Skeletal muscle tissue (tissue), 4 donors: Measurements from ENCODE around the gene MSMO1. TPM values are rescaled to one million over a fixed set of nuclear protein-coding genes. Genes with fewer than 3 reads are reported as not detected.
"Not testable (repeated sequence)": the region's sequence is repeated elsewhere in the genome, so short reads cannot be mapped to it uniquely, and the experiment has no call there.

Source experiments
- H3K27ac ChIP-seq: one replicate; pipeline ENCODE4 v1.7.0; 2013; ENCODE audit warnings: mild to moderate bottlenecking, low read depth, low read length, inconsistent platforms
- H3K27me3 ChIP-seq, 3 donors: one replicate each; pipeline ENCODE4 v1.7.0; 2013; ENCODE audit warnings: low read length in 3 of 3; ENCODE audit not compliant: control insufficient read depth in 3 of 3, insufficient read depth in 3 of 3
- H3K36me3 ChIP-seq, 3 donors: one replicate each; pipeline ENCODE4 v1.7.0; 2013; ENCODE audit warnings: low read length in 3 of 3; ENCODE audit not compliant: control insufficient read depth in 3 of 3, insufficient read depth in 3 of 3
- H3K4me1 ChIP-seq, 3 donors: one replicate each; pipeline ENCODE4 v1.7.0; 2013; ENCODE audit warnings: low read length in 3 of 3, mild to moderate bottlenecking in 3 of 3; ENCODE audit not compliant: control insufficient read depth in 3 of 3, insufficient read depth in 3 of 3
- H3K4me3 ChIP-seq, 3 donors: one replicate each; pipeline ENCODE4 v1.7.0; 2013; ENCODE audit warnings: low read length in 3 of 3
- H3K9ac ChIP-seq, 3 donors: one replicate each; pipeline ENCODE4 v1.7.0; 2013; ENCODE audit warnings: low read length in 3 of 3, mild to moderate bottlenecking in 3 of 3, moderate library complexity in 2 of 3, low read depth in 1 of 3
- H3K9me3 ChIP-seq, 3 donors: one replicate each; pipeline ENCODE4 v1.7.0; 2013; ENCODE audit warnings: low read length in 3 of 3; ENCODE audit not compliant: control insufficient read depth in 3 of 3
- total RNA-seq: library from RNA; depleted of rRNA; stranded (reverse); fragments of >200 nt; gene quantifications from one replicate; pipeline ENCODE4 v1.2.3, GENCODE V29; 2014
- donor health status: Osteomylitis.

Gene MSMO1
- total RNA-seq, 1 donor from 2014 or later: 55.8 TPM

- no peaks in the 10 kb centered on the region for H3K27me3 ChIP-seq
- H3K9me3 ChIP-seq: no peaks in the 10 kb centered on the region
- no peak overlapping the region for H3K9ac ChIP-seq
- H3K27ac ChIP-seq: no peak overlapping the region
- H3K4me3 ChIP-seq: no peak overlapping the region
- no peaks in the 10 kb centered on the region for H3K36me3 ChIP-seq
- peaks cover 8 to 12% (median 10%) of the 10 kb centered on the region in 3 donors for H3K4me1 ChIP-seq
Measured at GRCh38 chr4:165331823-165332222, 4.4 kb downstream of the MSMO1 start.

- Histone ChIP-seq H3K36me3 (no peaks in the 10 kb centered on the region), H3K27me3 (no peaks in the 10 kb centered on the region), H3K4me1 (peaks cover 8 to 12% (median 10%) of the 10 kb centered on the region in 3 donors), H3K9me3 (no peaks in the 10 kb centered on the region), H3K4me3 (no peak overlapping the region), H3K9ac (no peak overlapping the region), H3K27ac (no peak overlapping the region)
Measured at GRCh38 chr4:165332502-165332901, 5.0 kb downstream of the MSMO1 start.

GRCh38 chr4:165335163-165335703, 7.8 kb downstream of the MSMO1 start:
- Histone ChIP-seq H3K27ac (no peak overlapping the region), H3K9me3 (no peaks in the 10 kb centered on the region), H3K36me3 (peaks cover 3 to 14% (median 9%) of the 10 kb centered on the region in 3 donors), H3K4me1 (no peaks in the 10 kb centered on the region), H3K27me3 (no peaks in the 10 kb centered on the region), H3K4me3 (no peak overlapping the region), H3K9ac (no peak overlapping the region)

GRCh38 chr4:165336743-165337142, 9.3 kb downstream of the MSMO1 start:
- Histone ChIP-seq H3K9me3 (no peaks in the 10 kb centered on the region), H3K4me3 (no peak overlapping the region), H3K27me3 (no peaks in the 10 kb centered on the region), H3K36me3 (peaks cover 3 to 16% (median 9%) of the 10 kb centered on the region in 3 donors), H3K9ac (no peak overlapping the region), H3K4me1 (no peaks in the 10 kb centered on the region), H3K27ac (no peak overlapping the region)

- H3K9ac ChIP-seq, H3K4me1 ChIP-seq, H3K27ac ChIP-seq, H3K9me3 ChIP-seq, H3K4me3 ChIP-seq, H3K27me3 ChIP-seq: not testable (repeated sequence)
- peaks cover 3 to 19% (median 9%) of the 10 kb centered on the region in 3 donors for H3K36me3 ChIP-seq
Measured at GRCh38 chr4:165342340-165342739, 14.9 kb downstream of the MSMO1 start.

GRCh38 chr4:165343353-165344191, 16.1 kb downstream of the MSMO1 start:
- Histone ChIP-seq H3K4me1 (no peaks in the 10 kb centered on the region), H3K36me3 (peaks cover 3 to 19% (median 8%) of the 10 kb centered on the region in 3 donors), H3K9me3 (no peaks in the 10 kb centered on the region), H3K27ac (no peak overlapping the region), H3K27me3 (no peaks in the 10 kb centered on the region), H3K9ac (no peak overlapping the region), H3K4me3 (no peak overlapping the region)

GRCh38 chr4:165345666-165346417, 18.4 kb downstream of the MSMO1 start:
- Histone ChIP-seq H3K27ac (no peak overlapping the region), H3K9me3 (no peaks in the 10 kb centered on the region), H3K4me3 (no peak overlapping the region), H3K9ac (no peak overlapping the region), H3K36me3 (peaks cover 0 to 5% (median 0%) of the 10 kb centered on the region in 3 donors), H3K4me1 (no peaks in the 10 kb centered on the region), H3K27me3 (no peaks in the 10 kb centered on the region)

- no peaks in the 10 kb centered on the region for H3K4me1 ChIP-seq
- no peaks in the 10 kb centered on the region for H3K9me3 ChIP-seq
- H3K4me3 ChIP-seq: no peak overlapping the region
- no peaks in the 10 kb centered on the region for H3K27me3 ChIP-seq
- no peak overlapping the region for H3K9ac ChIP-seq
- no peak overlapping the region for H3K27ac ChIP-seq
- H3K36me3 ChIP-seq: no peaks in the 10 kb centered on the region
Measured at GRCh38 chr4:165347647-165348569, 20.4 kb downstream of the MSMO1 start.

GRCh38 chr4:165351359-165352130, 24.1 kb downstream of the MSMO1 start:
- H3K4me3 ChIP-seq: no peak overlapping the region
- H3K27ac ChIP-seq: no peak overlapping the region
- H3K9me3 ChIP-seq: no peaks in the 10 kb centered on the region
- no peaks in the 10 kb centered on the region for H3K27me3 ChIP-seq
- no peaks in the 10 kb centered on the region for H3K4me1 ChIP-seq
- H3K36me3 ChIP-seq: no peaks in the 10 kb centered on the region
- H3K9ac ChIP-seq: no peak overlapping the region
